CD4-positive, alpha-beta T cell (primary cell): ENCODE data around the gene SSB. TPM values are rescaled to one million over a fixed set of nuclear protein-coding genes. Genes with fewer than 3 reads are reported as not detected.

Source experiments
- ATAC-seq: fragments of 200-7000 bp; cut with Tn5 transposase; one replicate; pipeline ENCODE4 v1.10.0; 2022; ENCODE audit warnings: mild to moderate bottlenecking; ENCODE audit not compliant: poor library complexity
- CTCF ChIA-PET: fragments of 350-600 bp; sonication (Branson Sonifier 250); formaldehyde crosslinking; loops from one replicate; lab custom pipeline; 2021; ENCODE audit warnings: antibody characterized with exemption, inconsistent platforms; lab: Charles Lee
- POLR2A ChIA-PET: fragments of 350-600 bp; sonication (Branson Sonifier 250); formaldehyde crosslinking; loops from one replicate; lab custom pipeline; 2021; ENCODE audit warnings: antibody characterized with exemption, inconsistent platforms; lab: Charles Lee
- DNase-seq, 14 experiments: peaks; one replicate each; pipeline ENCODE4 v3.0.0-alpha.2; 2013 to 2020; ENCODE audit warnings: mixed read lengths in 2 of 14
- H3K27ac ChIP-seq, 2 donors: one replicate each; pipeline versions ENCODE4 v1.5.1 to v1.7.0; 2013; ENCODE audit warnings: low read length in 2 of 2, low read depth in 1 of 2, mild to moderate bottlenecking in 1 of 2
- H3K27me3 ChIP-seq, 2 experiments: 1 replicate in 1 of 2; 2 replicates in 1 of 2; pipeline versions ENCODE4 v1.6.1 to v1.7.0; 2013; ENCODE audit warnings: low read length in 2 of 2, control low read depth in 1 of 2, mild to moderate bottlenecking in 1 of 2, moderate library complexity in 1 of 2; ENCODE audit not compliant: insufficient read depth in 2 of 2, control insufficient read depth in 1 of 2
- H3K36me3 ChIP-seq: one replicate; pipeline ENCODE4 v1.6.1; 2013; ENCODE audit warnings: low read length, control low read depth; ENCODE audit not compliant: insufficient read depth
- H3K4me1 ChIP-seq: one replicate; pipeline ENCODE4 v1.6.1; 2013; ENCODE audit warnings: low read length, control low read depth; ENCODE audit not compliant: insufficient read depth
- H3K4me3 ChIP-seq: one replicate; pipeline ENCODE4 v1.5.1; 2013; ENCODE audit warnings: mild to moderate bottlenecking, low read length, moderate library complexity
- H3K9me3 ChIP-seq, 2 experiments: 1 replicate in 1 of 2; 2 replicates in 1 of 2; pipeline versions ENCODE4 v1.6.1 to v1.7.0; 2013; ENCODE audit warnings: low read length in 2 of 2, mild to moderate bottlenecking in 2 of 2, control low read depth in 1 of 2, moderate library complexity in 1 of 2; ENCODE audit not compliant: control insufficient read depth in 1 of 2, insufficient read depth in 1 of 2
- H3K27ac Mint-ChIP-seq: one replicate; pipeline ENCODE4 v1.8.0; 2020; ENCODE audit warnings: mixed read lengths
- H3K27me3 Mint-ChIP-seq: one replicate; pipeline ENCODE4 v1.8.0; 2021; ENCODE audit warnings: mixed read lengths
- H3K36me3 Mint-ChIP-seq: one replicate; pipeline ENCODE4 v1.8.0; 2021; ENCODE audit warnings: low read depth, mixed read lengths
- H3K4me1 Mint-ChIP-seq: one replicate; pipeline ENCODE4 v1.8.0; 2021; ENCODE audit warnings: low read depth, mixed read lengths
- H3K4me3 Mint-ChIP-seq: one replicate; pipeline ENCODE4 v1.8.0; 2020; ENCODE audit warnings: mild to moderate bottlenecking, mixed read lengths
- H3K9me3 Mint-ChIP-seq: one replicate; pipeline ENCODE4 v1.8.0; 2020; ENCODE audit warnings: mixed read lengths
- CTCF ChIP-seq: fragments of 200-600 bp; IDR thresholded peaks from one replicate; pipeline ENCODE4 v1.8.0; 2022; ENCODE audit warnings: antibody characterized with exemption, mild to moderate bottlenecking
- intact Hi-C, 2 experiments: fragments of 100-400 bp; cut with DNase I in 1 of 2; cut with micrococcal nuclease in 1 of 2; formaldehyde crosslinking; loops; one replicate each; pipeline versions ENCODE4 v1.15.1 to v1.9.0; 2023 to 2025; cut with DNase I, micrococcal nuclease
- total RNA-seq, 174 experiments: library from RNA in 2 of 174; stranded (reverse) in 2 of 174; gene quantifications; one replicate each; pipeline ENCODE4 v1.2.3 and lab custom pipeline; 2021 to 2026

Gene SSB
- total RNA-seq, 2 experiments from 2014 or later: 174 to 181 TPM

GRCh38 chr2:169756342-169756741 is 42.3 kb upstream of the SSB start:
- Mint-ChIP-seq H3K4me1 (no peaks in the 10 kb centered on the region), H3K27ac (no peak overlapping the region), H3K27me3 (no peaks in the 10 kb centered on the region), H3K36me3 (no peaks in the 10 kb centered on the region), H3K4me3 (no peak overlapping the region), H3K9me3 (no peaks in the 10 kb centered on the region)
- ATAC-seq (no peak), DNase-seq (no peak)
- Histone ChIP-seq H3K4me1 (no peaks in the 10 kb centered on the region), H3K9me3 (no peaks in the 10 kb centered on the region), H3K27ac (no peak overlapping the region), H3K27me3 (no peaks in the 10 kb centered on the region), H3K36me3 (no peaks in the 10 kb centered on the region), H3K4me3 (no peak overlapping the region)
- TF ChIP-seq CTCF: no peak
- ChIA-PET CTCF (no interaction called here), POLR2A (no interaction called here)
- intact Hi-C loops: no loop called here

GRCh38 chr2:169757356-169757755 is 41.3 kb upstream of the SSB start:
- Histone ChIP-seq H3K27ac (no peak overlapping the region), H3K9me3 (no peaks in the 10 kb centered on the region), H3K36me3 (no peaks in the 10 kb centered on the region), H3K4me1 (no peaks in the 10 kb centered on the region), H3K27me3 (no peaks in the 10 kb centered on the region), H3K4me3 (no peak overlapping the region)
- intact Hi-C loops: no loop called here
- Mint-ChIP-seq H3K4me1 (no peaks in the 10 kb centered on the region), H3K36me3 (no peaks in the 10 kb centered on the region), H3K4me3 (no peak overlapping the region), H3K27ac (no peak overlapping the region), H3K9me3 (no peaks in the 10 kb centered on the region), H3K27me3 (no peaks in the 10 kb centered on the region)
- DNase-seq: no peak
- ChIA-PET CTCF (no interaction called here), POLR2A (no interaction called here)
- TF ChIP-seq CTCF: no peak
- no peak for ATAC-seq

GRCh38 chr2:169757778-169758177 is 40.9 kb upstream of the SSB start:
- Histone ChIP-seq H3K36me3 (no peaks in the 10 kb centered on the region), H3K9me3 (no peaks in the 10 kb centered on the region), H3K27ac (no peak overlapping the region), H3K4me3 (no peak overlapping the region), H3K27me3 (no peaks in the 10 kb centered on the region), H3K4me1 (no peaks in the 10 kb centered on the region)
- Mint-ChIP-seq H3K4me1 (no peaks in the 10 kb centered on the region), H3K27me3 (no peaks in the 10 kb centered on the region), H3K9me3 (no peaks in the 10 kb centered on the region), H3K4me3 (no peak overlapping the region), H3K36me3 (no peaks in the 10 kb centered on the region), H3K27ac (no peak overlapping the region)
- DNase-seq (no peak), ATAC-seq (no peak)
- ChIA-PET POLR2A (no interaction called here), CTCF (no interaction called here)
- no peak for TF ChIP-seq CTCF
- intact Hi-C loops: no loop called here
